HCT116 (cell line): ENCODE data around the gene TAF10. TPM values are rescaled to one million over a fixed set of nuclear protein-coding genes. Genes with fewer than 3 reads are reported as not detected.

Source experiments
- ATAC-seq: fragments of 200-7000 bp; cut with Tn5 transposase; 2 replicates; pipeline ENCODE4 v1.9.1; 2020; ENCODE audit warnings: mild to moderate bottlenecking, moderate library complexity
- BruUV-seq: library from RNA; stranded (reverse); fragments of 400-500 nt; replicated peaks from 2 replicates; lab custom pipeline; 2021; lab: Mats Ljungman, UMichigan
- CTCF ChIA-PET: fragments of 300-600 bp; sonication (Branson Sonifier 250); formaldehyde crosslinking; loops from one replicate; lab custom pipeline; 2021; ENCODE audit warnings: antibody characterized with exemption; lab: Charles Lee
- POLR2A ChIA-PET: fragments of 300-600, 350-600 bp; sonication (Branson Sonifier 250); formaldehyde crosslinking; loops from one replicate; lab custom pipeline; 2021; ENCODE audit warnings: antibody characterized with exemption; lab: Charles Lee
- RAD21 ChIA-PET, 2 experiments: fragments of 300-600 bp; sonication (Branson Sonifier 250); formaldehyde crosslinking; loops; one replicate each; lab custom pipeline; 2023; ENCODE audit warnings: low total read pairs in 2 of 2; ENCODE audit not compliant: uncharacterized antibody in 2 of 2, unreplicated experiment in 2 of 2, low non-redundant PET in 1 of 2; lab: Charles Lee
- DNase-seq: peaks from one replicate; pipeline ENCODE4 v3.0.0-alpha.2; 2010; ENCODE audit warnings: low read depth, low spot score
- H2AFZ ChIP-seq: fragments of 200-600 bp; shearing (Covaris generic), sonication (generic); 2 replicates; pipeline ENCODE4 v1.6.1; 2017; ENCODE audit warnings: low read depth, mixed run types, mixed read lengths, antibody characterized with exemption, low read length; ENCODE audit not compliant: poor library complexity, severe bottlenecking
- H3K27ac ChIP-seq: 2 replicates; pipeline ENCODE4 v1.5.1; 2012; ENCODE audit warnings: low read depth, low read length
- H3K27me3 ChIP-seq: fragments of 200-600 bp; sonication (generic); 2 replicates; pipeline ENCODE4 v1.6.1; 2016; ENCODE audit warnings: mixed run types, low read length, mixed read lengths; ENCODE audit not compliant: insufficient read depth
- H3K36me3 ChIP-seq, 2 experiments: fragments of 200-500 bp in 1 of 2; fragments of 200-600 bp in 1 of 2; sonication (Bioruptor generic) in 1 of 2; sonication (generic) in 1 of 2; 2 replicates each; pipeline versions ENCODE4 v1.5.1 to v1.6.1; 2014 to 2016; ENCODE audit warnings: low read length in 2 of 2, inconsistent platforms in 1 of 2, mixed read lengths in 1 of 2, mixed run types in 1 of 2; ENCODE audit not compliant: insufficient read depth in 2 of 2, control insufficient read depth in 1 of 2
- H3K4me1 ChIP-seq, 2 experiments: fragments of 200-600 bp in 1 of 2; sonication (generic) in 1 of 2; 2 replicates each; pipeline versions ENCODE4 v1.5.1 to v1.6.1; 2012 to 2017; ENCODE audit warnings: low read length in 2 of 2, inconsistent platforms in 1 of 2, mild to moderate bottlenecking in 1 of 2, mixed read lengths in 1 of 2, mixed run types in 1 of 2, moderate library complexity in 1 of 2; ENCODE audit not compliant: insufficient read depth in 2 of 2, control insufficient read depth in 1 of 2
- H3K4me2 ChIP-seq: fragments of 200-600 bp; sonication (generic); 2 replicates; pipeline ENCODE4 v1.6.1; 2017; ENCODE audit warnings: mixed run types, low read length, mixed read lengths
- H3K4me3 ChIP-seq, 2 experiments: fragments of 200-600 bp in 1 of 2; sonication (generic) in 1 of 2; replicated peaks in 1 of 2; 2 replicates each; pipeline ENCODE4 v1.5.1; 2011 to 2016; ENCODE audit warnings: low read length in 2 of 2, control low read depth in 1 of 2, low read depth in 1 of 2, mild to moderate bottlenecking in 1 of 2, mixed read lengths in 1 of 2, mixed run types in 1 of 2
- H3K79me2 ChIP-seq: fragments of 200-600 bp; sonication (generic); 2 replicates; pipeline ENCODE4 v1.6.1; 2017; ENCODE audit warnings: mild to moderate bottlenecking, mixed run types, low read length, moderate library complexity, mixed read lengths; ENCODE audit not compliant: insufficient read depth
- H3K9ac ChIP-seq: fragments of 200-600 bp; sonication (generic); 2 replicates; pipeline ENCODE4 v1.6.1; 2016; ENCODE audit warnings: low read length, mixed read lengths
- H3K9me2 ChIP-seq: fragments of 200-600 bp; sonication (generic), shearing (Covaris generic); 2 replicates; pipeline ENCODE4 v1.6.1; 2017; ENCODE audit warnings: mixed run types, mild to moderate bottlenecking, moderate library complexity; ENCODE audit not compliant: insufficient read depth
- H3K9me3 ChIP-seq, 2 experiments: fragments of 200-500 bp in 1 of 2; fragments of 200-600 bp in 1 of 2; sonication (Bioruptor generic) in 1 of 2; sonication (generic) in 1 of 2; 2 replicates each; pipeline ENCODE4 v1.6.1; 2014 to 2017; ENCODE audit warnings: low read length in 2 of 2, mixed read lengths in 2 of 2, inconsistent platforms in 1 of 2, low read depth in 1 of 2, mild to moderate bottlenecking in 1 of 2, mixed run types in 1 of 2, moderate library complexity in 1 of 2; ENCODE audit not compliant: control insufficient read depth in 1 of 2, insufficient read depth in 1 of 2
- H4K20me1 ChIP-seq: fragments of 200-600 bp; sonication (generic), shearing (Covaris generic); 2 replicates; pipeline ENCODE4 v1.6.1; 2017; ENCODE audit warnings: mixed run types, mild to moderate bottlenecking, moderate library complexity; ENCODE audit not compliant: insufficient read depth
- EZH2 ChIP-seq: fragments of 200-600 bp; sonication (generic); IDR thresholded peaks from 2 replicates; pipeline ENCODE4 v1.6.1; 2017; ENCODE audit warnings: antibody characterized with exemption, mixed run types
- FOSL1 ChIP-seq: IDR thresholded peaks from 2 replicates; pipeline ENCODE4 v1.6.1; 2012; ENCODE audit warnings: low read depth
- JUND ChIP-seq: IDR thresholded peaks from 2 replicates; pipeline ENCODE4 v1.6.1; 2012
- POLR2AphosphoS5 ChIP-seq: IDR thresholded peaks from 2 replicates; pipeline ENCODE4 v1.6.1; 2011; ENCODE audit warnings: mild to moderate bottlenecking, low read depth, low read length, moderate library complexity
- SRF ChIP-seq: IDR thresholded peaks from 2 replicates; pipeline ENCODE4 v1.6.1; 2012; ENCODE audit warnings: low read depth
- TCF7L2 ChIP-seq: IDR thresholded peaks from 2 replicates; pipeline ENCODE4 v1.7.0; 2011; ENCODE audit warnings: borderline replicate concordance, inconsistent platforms; ENCODE audit not compliant: insufficient read depth, insufficient read length; ENCODE audit errors: extremely low read depth
- ZNF274 ChIP-seq: fragments of 200-500 bp; sonication (Bioruptor generic); IDR thresholded peaks from 2 replicates; pipeline ENCODE4 v1.6.1; 2014; ENCODE audit warnings: mild to moderate bottlenecking, low read depth, low read length, inconsistent platforms
- intact Hi-C: fragments of 100-400 bp; cut with micrococcal nuclease; formaldehyde crosslinking; loops from 2 replicates; pipeline ENCODE4 v1.10.0; 2022
- total RNA-seq: library from RNA; stranded (reverse); gene quantifications from one replicate; pipeline ENCODE4 v1.2.1, GENCODE V29; 2021; ENCODE audit not compliant: unreplicated experiment
- TF ChIP-seq, protein P1 (sequence below): IDR thresholded peaks from 2 replicates; pipeline ENCODE4 v1.6.1; 2012
- TF ChIP-seq, protein P2 (sequence below), 3 experiments: fragments of 200-600 bp in 1 of 3; sonication (generic) in 1 of 3; IDR thresholded peaks in 2 of 3; conservative IDR thresholded peaks in 1 of 3; 2 replicates each; pipeline ENCODE4 v1.5.1; 2012 to 2017; ENCODE audit warnings: low read depth in 2 of 3, low read length in 2 of 3, antibody characterized with exemption in 1 of 3, borderline replicate concordance in 1 of 3, control low read depth in 1 of 3, mild to moderate bottlenecking in 1 of 3, mixed read lengths in 1 of 3, mixed run types in 1 of 3, moderate library complexity in 1 of 3; ENCODE audit not compliant: insufficient read depth in 1 of 3

Gene TAF10
- total RNA-seq, 1 experiment from 2014 or later: 151 TPM

DNA sequence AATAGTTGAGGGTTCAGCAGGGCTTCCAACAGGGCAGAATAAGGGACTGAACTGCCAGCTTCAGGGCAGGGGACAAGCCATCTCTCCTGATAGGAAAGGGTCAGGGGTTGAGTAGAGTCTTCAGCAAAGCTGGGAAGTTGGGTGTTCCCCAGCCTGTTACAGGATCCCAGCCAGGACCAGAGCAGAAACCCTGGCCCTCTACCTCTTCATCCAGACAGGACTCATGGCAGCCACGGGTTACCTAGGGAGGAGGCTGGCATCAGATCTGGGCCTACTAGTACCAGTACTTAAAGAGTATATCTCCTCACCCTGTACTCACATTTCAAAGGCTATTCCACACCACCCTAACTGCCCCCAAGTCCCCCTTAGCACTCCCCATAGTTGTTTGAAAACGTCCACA is 2.4 kb upstream of the TAF10 start:
- Histone ChIP-seq H3K9me2 (no peaks in the 10 kb centered on the region), H3K79me2 (peaks cover 29% of the 10 kb centered on the region), H3K27me3 (no peaks in the 10 kb centered on the region), H2AFZ (no peak overlapping the region), H3K4me1 (peaks cover 12 to 34% of the 10 kb centered on the region in 2 experiments), H3K9ac (no peak overlapping the region), H3K36me3 (peaks cover 13 to 25% of the 10 kb centered on the region in 2 experiments), H3K4me3 (no peak overlapping the region), H3K27ac (no peak overlapping the region), H4K20me1 (no peaks in the 10 kb centered on the region), H3K9me3 (no peaks in the 10 kb centered on the region), H3K4me2 (no peak overlapping the region)
- intact Hi-C loops: no loop called here
- ChIA-PET RAD21 (no interaction called here), CTCF (no interaction called here), POLR2A (no interaction called here)
- no TSS peak for BruUV-seq
- no peak for ATAC-seq
- TF ChIP-seq, protein P1, sequence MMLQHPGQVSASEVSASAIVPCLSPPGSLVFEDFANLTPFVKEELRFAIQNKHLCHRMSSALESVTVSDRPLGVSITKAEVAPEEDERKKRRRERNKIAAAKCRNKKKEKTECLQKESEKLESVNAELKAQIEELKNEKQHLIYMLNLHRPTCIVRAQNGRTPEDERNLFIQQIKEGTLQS: no peak
- no peak for TF ChIP-seq EZH2
- TF ChIP-seq POLR2AphosphoS5: no peak
- no peak for TF ChIP-seq ZNF274
- no peak for TF ChIP-seq TCF7L2
- no peak for DNase-seq

DNA sequence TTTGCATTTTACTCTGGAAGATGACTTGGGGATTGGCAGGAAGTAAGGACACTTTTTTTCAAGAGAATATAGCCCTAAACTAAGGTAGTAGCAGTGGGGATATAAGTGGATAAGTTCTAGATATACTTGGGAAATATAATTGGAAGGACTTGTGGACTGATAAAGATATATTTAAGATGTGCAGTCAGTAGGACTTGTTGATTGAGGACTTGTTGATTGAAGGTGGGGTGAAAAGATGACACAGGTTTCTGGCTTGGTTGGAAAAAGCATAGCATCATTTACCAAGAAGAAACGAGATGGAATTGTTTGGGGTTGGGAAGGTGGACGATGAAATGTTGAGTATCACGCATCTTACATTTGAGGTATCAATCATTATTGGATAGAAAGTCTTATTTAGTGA is 1.5 kb upstream of the TAF10 start:
- peaks cover 21 to 34% of the 10 kb centered on the region in 2 experiments for H3K36me3 ChIP-seq
- DNase-seq: no peak
- no peaks in the 10 kb centered on the region for H3K9me3 ChIP-seq
- peaks cover 11 to 29% of the 10 kb centered on the region in 2 experiments for H3K4me1 ChIP-seq
- RAD21 ChIA-PET: no interaction called here
- POLR2A ChIA-PET: no interaction called here
- no peak overlapping the region for H3K9ac ChIP-seq
- TF ChIP-seq SRF: no peak
- no peak for TF ChIP-seq JUND
- TF ChIP-seq EZH2: no peak
- TF ChIP-seq, protein P2, sequence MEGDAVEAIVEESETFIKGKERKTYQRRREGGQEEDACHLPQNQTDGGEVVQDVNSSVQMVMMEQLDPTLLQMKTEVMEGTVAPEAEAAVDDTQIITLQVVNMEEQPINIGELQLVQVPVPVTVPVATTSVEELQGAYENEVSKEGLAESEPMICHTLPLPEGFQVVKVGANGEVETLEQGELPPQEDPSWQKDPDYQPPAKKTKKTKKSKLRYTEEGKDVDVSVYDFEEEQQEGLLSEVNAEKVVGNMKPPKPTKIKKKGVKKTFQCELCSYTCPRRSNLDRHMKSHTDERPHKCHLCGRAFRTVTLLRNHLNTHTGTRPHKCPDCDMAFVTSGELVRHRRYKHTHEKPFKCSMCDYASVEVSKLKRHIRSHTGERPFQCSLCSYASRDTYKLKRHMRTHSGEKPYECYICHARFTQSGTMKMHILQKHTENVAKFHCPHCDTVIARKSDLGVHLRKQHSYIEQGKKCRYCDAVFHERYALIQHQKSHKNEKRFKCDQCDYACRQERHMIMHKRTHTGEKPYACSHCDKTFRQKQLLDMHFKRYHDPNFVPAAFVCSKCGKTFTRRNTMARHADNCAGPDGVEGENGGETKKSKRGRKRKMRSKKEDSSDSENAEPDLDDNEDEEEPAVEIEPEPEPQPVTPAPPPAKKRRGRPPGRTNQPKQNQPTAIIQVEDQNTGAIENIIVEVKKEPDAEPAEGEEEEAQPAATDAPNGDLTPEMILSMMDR (IDR thresholded peaks at IDR 0.05 in 2 of 3, conservative IDR thresholded peaks at IDR 0.05 in 1 of 3; ENCODE audit: borderline replicate concordance in 1 of 3, insufficient read depth in 1 of 3, low read depth in 2 of 3, low read length in 2 of 3): no peak
- TF ChIP-seq TCF7L2: no peak
- no peak for TF ChIP-seq FOSL1
- TF ChIP-seq, all 23 proteins: peak for 0
- Histone ChIP-seq H3K27ac (no peak overlapping the region), H3K4me3 (no peak overlapping the region), H4K20me1 (no peaks in the 10 kb centered on the region), H2AFZ (no peak overlapping the region), H3K27me3 (no peaks in the 10 kb centered on the region), H3K4me2 (no peak overlapping the region), H3K79me2 (peaks cover 29% of the 10 kb centered on the region), H3K9me2 (no peaks in the 10 kb centered on the region)
- no peak for ATAC-seq
- CTCF ChIA-PET: no interaction called here
- BruUV-seq: no TSS peak
- intact Hi-C loops: no loop called here
